H1 (cell line): Measurements from ENCODE around the gene ITPKC. TPM values are rescaled to one million over a fixed set of nuclear protein-coding genes. Genes with fewer than 3 reads are reported as not detected.

ENCODE experiments used
- CTCF ChIA-PET: fragments of 300-600 bp; sonication (Branson Sonifier 250); formaldehyde crosslinking; loops from one replicate; lab custom pipeline; 2021; ENCODE audit not compliant: partially characterized antibody; lab: Charles Lee
- POLR2A ChIA-PET: fragments of 300-600 bp; sonication (Branson Sonifier 250); formaldehyde crosslinking; loops from one replicate; lab custom pipeline; 2021; ENCODE audit warnings: inconsistent platforms; ENCODE audit not compliant: partially characterized antibody; lab: Charles Lee
- DNase-seq, 2 experiments: peaks; one replicate each; pipeline versions ENCODE4 v3.0.0 to v3.0.0-alpha.2; 2010 to 2022; ENCODE audit warnings: low spot score in 2 of 2, low read depth in 1 of 2, mixed read lengths in 1 of 2
- FAIRE-seq: peaks from 2 replicates; lab custom pipeline; 2011; peaks lifted over from hg19 to GRCh38; lab: Jason Lieb, UNC
- H2AFZ ChIP-seq: 2 replicates; pipeline ENCODE4 v1.8.1; 2012; ENCODE audit warnings: low read length, inconsistent platforms
- H2AK5ac ChIP-seq: 2 replicates; pipeline ENCODE4 v1.6.1; 2013; ENCODE audit warnings: low read depth, low read length
- H2BK120ac ChIP-seq: replicated peaks from 2 replicates; pipeline ENCODE3; 2013; ENCODE audit warnings: low read depth, low read length, inconsistent platforms
- H2BK12ac ChIP-seq: 2 replicates; pipeline ENCODE4 v1.6.1; 2013; ENCODE audit warnings: low read depth, low read length
- H2BK15ac ChIP-seq: 2 replicates; pipeline ENCODE4 v1.6.1; 2013; ENCODE audit warnings: low read length
- H2BK20ac ChIP-seq: 2 replicates; pipeline ENCODE4 v1.6.1; 2013; ENCODE audit warnings: low read length
- H2BK5ac ChIP-seq: 2 replicates; pipeline ENCODE4 v1.6.1; 2013; ENCODE audit warnings: low read depth, low read length
- H3K14ac ChIP-seq: 2 replicates; pipeline ENCODE4 v1.6.1; 2013; ENCODE audit warnings: inconsistent platforms; ENCODE audit not compliant: insufficient read length
- H3K18ac ChIP-seq: 2 replicates; pipeline ENCODE4 v1.6.1; 2013; ENCODE audit warnings: low read length; ENCODE audit errors: extremely low read depth
- H3K23ac ChIP-seq: 2 replicates; pipeline ENCODE4 v1.6.1; 2013; ENCODE audit warnings: inconsistent platforms; ENCODE audit not compliant: insufficient read length
- H3K23me2 ChIP-seq: 2 replicates; pipeline ENCODE4 v1.6.1; 2013; ENCODE audit warnings: low read depth, low read length
- H3K27ac ChIP-seq: 2 replicates; pipeline ENCODE4 v1.6.1; 2011; ENCODE audit warnings: low read depth, low read length, inconsistent platforms
- H3K27me3 ChIP-seq, 4 experiments: replicated peaks in 1 of 4; 1 replicate in 1 of 4; 2 replicates in 3 of 4; pipeline versions ENCODE4 v1.6.1 to v1.8.1; 2011 to 2013; ENCODE audit warnings: low read length in 3 of 4, mild to moderate bottlenecking in 3 of 4, inconsistent platforms in 2 of 4, mixed read lengths in 2 of 4, moderate library complexity in 1 of 4; ENCODE audit not compliant: control insufficient read depth in 3 of 4, insufficient read depth in 3 of 4; ENCODE audit errors: extremely low read depth in 1 of 4
- H3K36me3 ChIP-seq, 4 experiments: 2 replicates each; pipeline versions ENCODE4 v1.6.1 to v1.8.1; 2011 to 2013; ENCODE audit warnings: mild to moderate bottlenecking in 4 of 4, low read length in 3 of 4, moderate library complexity in 2 of 4, control low read depth in 1 of 4, inconsistent platforms in 1 of 4; ENCODE audit not compliant: insufficient read depth in 4 of 4, control insufficient read depth in 2 of 4
- H3K4ac ChIP-seq: replicated peaks from 2 replicates; pipeline ENCODE3; 2013; ENCODE audit warnings: low read length, low read depth, mixed read lengths, inconsistent platforms; ENCODE audit not compliant: insufficient read length
- H3K4me1 ChIP-seq, 4 experiments: replicated peaks in 1 of 4; 1 replicate in 1 of 4; 2 replicates in 3 of 4; pipeline versions ENCODE4 v1.6.1 to v1.8.1; 2011 to 2013; ENCODE audit warnings: low read length in 3 of 4, inconsistent platforms in 2 of 4, mixed read lengths in 1 of 4; ENCODE audit not compliant: insufficient read depth in 4 of 4, control insufficient read depth in 3 of 4
- H3K4me2 ChIP-seq, 2 experiments: 2 replicates each; pipeline versions ENCODE4 v1.6.1 to v1.8.1; 2011 to 2013; ENCODE audit warnings: low read depth in 2 of 2, low read length in 2 of 2, control low read depth in 1 of 2, inconsistent platforms in 1 of 2, mild to moderate bottlenecking in 1 of 2; ENCODE audit not compliant: insufficient read depth in 1 of 2
- H3K4me3 ChIP-seq, 4 experiments: fragments of 200-600, 300-600 bp in 1 of 4; sonication (generic), shearing (Covaris generic), sonication (Bioruptor Twin) in 1 of 4; 2 replicates each; pipeline versions ENCODE4 v1.5.1 to v1.8.1; 2011 to 2016; ENCODE audit warnings: low read length in 4 of 4, low read depth in 3 of 4, control low read depth in 2 of 4, inconsistent platforms in 2 of 4, mild to moderate bottlenecking in 2 of 4, mixed read lengths in 1 of 4, moderate library complexity in 1 of 4; ENCODE audit not compliant: insufficient read depth in 2 of 4; ENCODE audit errors: extremely low read depth in 1 of 4
- H3K56ac ChIP-seq: replicated peaks from 2 replicates; pipeline ENCODE3; 2013; ENCODE audit warnings: low read depth, mild to moderate bottlenecking, mixed read lengths, low read length, inconsistent platforms; ENCODE audit not compliant: insufficient read length
- H3K79me1 ChIP-seq: 2 replicates; pipeline ENCODE4 v1.6.1; 2013; ENCODE audit warnings: low read depth, low read length, control low read depth
- H3K79me2 ChIP-seq, 2 experiments: 2 replicates each; pipeline versions ENCODE4 v1.6.1 to v1.8.1; 2012 to 2013; ENCODE audit warnings: low read length in 2 of 2, mild to moderate bottlenecking in 2 of 2, inconsistent platforms in 1 of 2; ENCODE audit not compliant: insufficient read depth in 2 of 2, control insufficient read depth in 1 of 2
- H3K9ac ChIP-seq, 4 experiments: replicated peaks in 1 of 4; 1 replicate in 1 of 4; 2 replicates in 3 of 4; pipeline versions ENCODE4 v1.6.1 to v1.8.1; 2011 to 2013; ENCODE audit warnings: low read depth in 3 of 4, low read length in 3 of 4, control low read depth in 2 of 4, mild to moderate bottlenecking in 2 of 4, moderate library complexity in 2 of 4, inconsistent platforms in 1 of 4; ENCODE audit errors: extremely low read depth in 1 of 4
- H3K9me3 ChIP-seq, 2 experiments: 2 replicates each; pipeline versions ENCODE4 v1.6.1 to v1.8.1; 2012 to 2013; ENCODE audit warnings: mild to moderate bottlenecking in 2 of 2, moderate library complexity in 2 of 2, control low read depth in 1 of 2, inconsistent platforms in 1 of 2, low read depth in 1 of 2, low read length in 1 of 2, mixed read lengths in 1 of 2; ENCODE audit not compliant: insufficient read depth in 2 of 2
- H4K20me1 ChIP-seq, 2 experiments: replicated peaks in 1 of 2; 2 replicates each; pipeline versions ENCODE3 to v1.8.1; 2011 to 2013; ENCODE audit warnings: inconsistent platforms in 2 of 2, low read length in 2 of 2, mild to moderate bottlenecking in 1 of 2; ENCODE audit not compliant: insufficient read depth in 2 of 2, control insufficient read depth in 1 of 2
- H4K5ac ChIP-seq: 2 replicates; pipeline ENCODE4 v1.6.1; 2013; ENCODE audit warnings: low read length, low read depth, mixed read lengths, inconsistent platforms; ENCODE audit not compliant: insufficient read length
- H4K8ac ChIP-seq: 2 replicates; pipeline ENCODE4 v1.8.0; 2013; ENCODE audit warnings: mild to moderate bottlenecking, moderate library complexity, low read length, inconsistent platforms; ENCODE audit not compliant: insufficient read depth; ENCODE audit errors: extremely low read depth
- H4K91ac ChIP-seq: replicated peaks from 2 replicates; pipeline ENCODE3; 2013; ENCODE audit warnings: low read length, mixed read lengths, inconsistent platforms; ENCODE audit not compliant: insufficient read length
- BRCA1 ChIP-seq: IDR thresholded peaks from 2 replicates; pipeline ENCODE4 v1.6.1; 2012; ENCODE audit warnings: low read depth, low read length, improper control_type of control experiment
- CBX8 ChIP-seq: fragments of 300-800, 300-1000 bp; sonication (generic); IDR thresholded peaks from 2 replicates; pipeline ENCODE4 v1.7.1; 2016; ENCODE audit warnings: low read depth, low read length, borderline replicate concordance
- POU5F1 ChIP-seq: IDR thresholded peaks from 2 replicates; pipeline ENCODE4 v1.6.1; 2011; ENCODE audit warnings: low read depth, mild to moderate bottlenecking, low read length, moderate library complexity
- RAD21 ChIP-seq, 2 experiments: IDR thresholded peaks in 1 of 2; conservative IDR thresholded peaks in 1 of 2; 2 replicates each; pipeline ENCODE4 v1.6.1; 2011; ENCODE audit warnings: low read depth in 2 of 2, low read length in 2 of 2, improper control_type of control experiment in 1 of 2, inconsistent platforms in 1 of 2, mild to moderate bottlenecking in 1 of 2, moderate library complexity in 1 of 2
- RXRA ChIP-seq: IDR thresholded peaks from 2 replicates; pipeline ENCODE4 v1.6.1; 2011; ENCODE audit warnings: low read depth, mild to moderate bottlenecking, low read length, moderate library complexity; ENCODE audit not compliant: insufficient read depth
- SAP30 ChIP-seq: fragments of 300-600 bp; sonication (generic); IDR thresholded peaks from 2 replicates; pipeline ENCODE4 v1.7.1; 2012; ENCODE audit warnings: low read length, moderate library complexity, mild to moderate bottlenecking, inconsistent platforms; ENCODE audit not compliant: insufficient read depth, insufficient replicate concordance
- TEAD4 ChIP-seq: IDR thresholded peaks from 2 replicates; pipeline ENCODE4 v1.6.1; 2012; ENCODE audit warnings: low read depth, low read length, inconsistent platforms, mixed read lengths
- WGBS, 2 experiments: shearing (Covaris generic) in 1 of 2; methylation state at CpG; one replicate each; pipeline versions ENCODE4 v1.1.6 to v1.1.7; 2013 to 2015; ENCODE audit warnings: low lambda C conversion rate in 2 of 2, mixed read lengths in 2 of 2, inconsistent platforms in 1 of 2, low coverage in 1 of 2, missing lambda C conversion rate in 1 of 2; ENCODE audit not compliant: insufficient replicate concordance in 2 of 2, insufficient coverage in 1 of 2, insufficient read length in 1 of 2; ENCODE audit errors: extremely low coverage in 1 of 2, missing lambda C conversion rate in 1 of 2; 5-methylcytosine and 5-hydroxymethylcytosine counted together
- polyA plus RNA-seq, 7 experiments: library from polyadenylated mRNA; depleted of rRNA in 3 of 7; stranded (reverse) in 5 of 7; unstranded in 2 of 7; fragments of >200 nt in 5 of 7; fragments of 200-250 nt in 2 of 7; gene quantifications; 1 replicate in 5 of 7; 2 replicates in 1 of 7; 4 replicates in 1 of 7; pipeline versions ENCODE4 v1.2.1 to v1.2.3, GENCODE V29; 2011 to 2013; ENCODE audit warnings: missing spikeins in 2 of 7, mixed read lengths in 2 of 7
- total RNA-seq: library from RNA; stranded (reverse); fragmentation: NEBNext Ultra II Directional; extraction: Animal tissue kit (Norgen Biotek cat#: 25700); gene quantifications from 2 replicates; pipeline ENCODE4 v1.2.1, GENCODE V29; 2021
- TF ChIP-seq, protein P1 (sequence below): IDR thresholded peaks from 2 replicates; pipeline ENCODE4 v1.6.1; 2011; ENCODE audit warnings: low read depth, mild to moderate bottlenecking, low read length; ENCODE audit not compliant: insufficient read depth

The ITPKC gene
- total and polyA plus RNA-seq, 2 of the 8 experiments (the other 6 are each of a cell fraction or from before 2014, with no cell fraction given) = 5.2 to 8.9 TPM

DNA sequence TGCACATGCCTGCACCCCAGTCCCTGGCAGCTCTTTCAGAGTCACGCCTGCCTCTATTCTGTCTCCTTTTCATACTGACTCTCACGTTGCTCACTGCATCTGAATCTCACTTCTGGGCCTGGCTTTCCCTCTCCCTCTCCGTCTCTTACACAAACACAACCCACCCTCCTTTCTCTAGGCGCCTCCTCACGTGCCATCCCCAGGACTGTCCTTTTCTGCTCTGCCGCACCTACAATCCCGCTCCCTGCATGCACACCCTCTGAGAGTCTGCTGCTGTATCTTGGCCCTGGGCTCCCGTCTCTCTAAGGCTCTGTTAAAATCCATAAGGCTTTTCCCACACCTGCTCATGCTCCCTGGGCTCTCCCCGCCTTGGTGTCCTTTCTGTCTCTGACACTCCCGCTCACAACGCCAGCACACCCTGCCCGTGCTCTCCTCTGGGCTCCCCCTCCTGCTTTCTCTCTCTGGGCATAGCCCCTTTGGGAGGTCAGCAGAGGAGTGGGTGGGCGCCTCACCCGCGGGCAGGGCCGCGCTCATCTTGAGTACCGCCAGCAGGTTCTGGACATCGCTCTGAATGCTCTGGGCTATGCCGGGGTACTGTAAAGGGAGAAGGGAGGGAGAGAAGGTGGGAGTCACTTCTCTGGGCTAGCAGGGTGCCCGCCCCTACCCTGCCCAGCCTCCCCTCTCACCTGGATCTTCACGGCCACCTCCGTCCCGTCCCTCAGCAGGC is 13.7 kb upstream of the ITPKC start:
- CTCF ChIA-PET = interaction anchor here (0.7 to 4.0 kb wide), 20 partner anchors 11 to 182 kb away, joined by 3 to 15 read pairs (median 4); partner anchors contain the start of genes COQ8B, ITPKC and MIA
- DNase-seq = no peak
- no peak overlapping the region for H2BK120ac ChIP-seq
- no peak overlapping the region for H2BK15ac ChIP-seq
- no peak overlapping the region for H3K4ac ChIP-seq
- no peak overlapping the region for H3K56ac ChIP-seq
- H2BK12ac ChIP-seq = no peak overlapping the region
- no peaks in the 10 kb centered on the region for H3K79me2 ChIP-seq
- no peak overlapping the region for H4K8ac ChIP-seq
- peaks cover 3% of the 10 kb centered on the region; the same call in 1 of the 2 replicates for H3K79me1 ChIP-seq
- no peaks in the 10 kb centered on the region; the same call in 1 of the 2 replicates for H3K23me2 ChIP-seq
- H3K9me3 ChIP-seq = no peaks in the 10 kb centered on the region
- no peak for TF ChIP-seq BRCA1
- no peak for TF ChIP-seq TEAD4
- no peak for TF ChIP-seq RXRA
- TF ChIP-seq, protein P1, sequence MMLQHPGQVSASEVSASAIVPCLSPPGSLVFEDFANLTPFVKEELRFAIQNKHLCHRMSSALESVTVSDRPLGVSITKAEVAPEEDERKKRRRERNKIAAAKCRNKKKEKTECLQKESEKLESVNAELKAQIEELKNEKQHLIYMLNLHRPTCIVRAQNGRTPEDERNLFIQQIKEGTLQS = no peak
- TF ChIP-seq SAP30 = no peak
- TF ChIP-seq CBX8 = no peak
- TF ChIP-seq POU5F1 = no peak
- no peak for TF ChIP-seq RAD21 (IDR thresholded peaks at IDR 0.05 in 1 of 2, conservative IDR thresholded peaks at IDR 0.05 in 1 of 2; ENCODE audit: low read depth in 2 of 2, low read length in 2 of 2)
- no peak overlapping the region for H3K4me2 ChIP-seq
- no peak overlapping the region for H2AFZ ChIP-seq
- H4K91ac ChIP-seq = no peak overlapping the region
- H3K4me3 ChIP-seq = no peak overlapping the region
- H2BK20ac ChIP-seq = no peak overlapping the region
- WGBS, 2 experiments = 87% methylated on average over 21 of the region's 24 CpGs; no CpG with 5 or more reads in 1 of the 2 experiments
- peaks cover 8 to 31% (median 27%) of the 10 kb centered on the region in 4 experiments; a peak in 7 of 8 replicates for H3K36me3 ChIP-seq
- H3K9ac ChIP-seq = no peak overlapping the region
- FAIRE-seq = no peak
- no peak overlapping the region for H2BK5ac ChIP-seq
- no peak overlapping the region for H3K18ac ChIP-seq
- no peak overlapping the region for H3K27ac ChIP-seq
- no peak overlapping the region for H3K23ac ChIP-seq
- no peaks in the 10 kb centered on the region for H3K27me3 ChIP-seq
- peaks cover 0 to 4% of the 10 kb centered on the region in 2 experiments for H4K20me1 ChIP-seq
- H4K5ac ChIP-seq = no peak overlapping the region
- no peak overlapping the region for H3K14ac ChIP-seq
- no peak overlapping the region for H2AK5ac ChIP-seq
- POLR2A ChIA-PET = interaction anchor here (0.6 to 2.8 kb wide), 14 partner anchors 9 to 125 kb away, joined by 3 to 24 read pairs (median 4); partner anchors contain the start of genes ACTMAP, COQ8B, ITPKC and NUMBL
- H3K4me1 ChIP-seq = peaks cover 0 to 4% (median 1%) of the 10 kb centered on the region in 4 experiments; a peak in 5 of 7 replicates
